RWPE2 (cell line): ENCODE measurements around the gene LDLRAP1.
A peak's percentile ranks its signal among the peaks of the same experiment; 100 is the strongest.

Source experiments
- ATAC-seq: fragments of 200-7000 bp; cut with Tn5 transposase; 3 replicates; pipeline ENCODE4 v1.9.1; 2021; ENCODE audit warnings: low read depth
- DNase-seq: peaks from one replicate; pipeline ENCODE4 v3.0.0-alpha.2; 2020; ENCODE audit warnings: low spot score
- H3K27ac ChIP-seq: fragments of 450-650 bp; 2 replicates; pipeline ENCODE4 v1.5.1; 2017; ENCODE audit warnings: mild to moderate bottlenecking; ENCODE audit not compliant: poor library complexity, severe bottlenecking
- H3K27me3 ChIP-seq: fragments of 250-450 bp; sonication (Bioruptor Pico); 2 replicates; pipeline ENCODE4 v1.5.1; 2021; ENCODE audit warnings: mild to moderate bottlenecking, moderate library complexity; ENCODE audit not compliant: insufficient read depth, poor library complexity, severe bottlenecking
- H3K36me3 ChIP-seq: fragments of 250-450 bp; sonication (Bioruptor Pico); 2 replicates; pipeline ENCODE4 v1.5.1; 2020; ENCODE audit warnings: low read depth, mild to moderate bottlenecking, moderate library complexity
- H3K4me1 ChIP-seq: fragments of 250-450 bp; sonication (Bioruptor Pico); 2 replicates; pipeline ENCODE4 v1.5.1; 2021; ENCODE audit warnings: mild to moderate bottlenecking, moderate library complexity; ENCODE audit not compliant: insufficient read depth, poor library complexity, severe bottlenecking
- H3K4me3 ChIP-seq: fragments of 250-450 bp; sonication (Bioruptor Pico); 2 replicates; pipeline ENCODE4 v1.5.1; 2021; ENCODE audit warnings: mild to moderate bottlenecking, moderate library complexity; ENCODE audit not compliant: severe bottlenecking
- H3K9me3 ChIP-seq: fragments of 250-450 bp; sonication (Bioruptor Pico); 2 replicates; pipeline ENCODE4 v1.5.1; 2021; ENCODE audit warnings: mild to moderate bottlenecking, moderate library complexity; ENCODE audit not compliant: severe bottlenecking
- TF ChIP-seq, protein P1 (sequence below): fragments of 450-650 bp; IDR thresholded peaks from one replicate; pipeline ENCODE4 v1.5.1; 2017; ENCODE audit warnings: mild to moderate bottlenecking, moderate library complexity; ENCODE audit not compliant: poor library complexity, severe bottlenecking

Gene LDLRAP1

DNA sequence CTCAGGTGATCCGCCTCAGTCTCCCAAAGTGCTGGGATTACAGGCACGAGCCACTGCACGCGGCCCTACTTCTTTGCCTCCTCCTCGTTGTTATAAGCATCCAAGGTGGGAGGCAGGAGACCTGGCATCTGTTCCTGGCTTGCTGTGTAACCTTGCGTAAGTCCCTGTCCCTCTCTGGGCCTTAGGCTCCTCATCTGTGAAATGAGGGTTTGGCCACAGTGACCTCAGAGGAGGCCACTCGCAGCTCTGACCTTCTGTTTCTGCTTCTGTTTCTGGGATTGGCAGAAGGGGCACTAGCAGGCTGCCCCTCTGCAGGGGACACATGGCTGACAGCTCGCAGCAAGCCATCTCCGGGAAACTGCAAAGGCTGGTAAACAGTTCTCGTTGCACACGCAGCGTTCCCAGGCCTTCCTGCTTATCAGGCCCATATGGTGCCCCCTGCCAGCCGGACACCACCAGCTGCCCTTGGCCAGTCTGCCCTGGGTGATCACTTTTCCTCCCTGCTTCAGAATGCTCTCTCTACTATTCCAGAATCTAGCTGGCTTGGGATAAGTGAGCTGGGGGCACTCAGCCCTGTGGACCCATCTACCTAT is 2.6 kb upstream of the LDLRAP1 start:
- TF ChIP-seq, protein P1, sequence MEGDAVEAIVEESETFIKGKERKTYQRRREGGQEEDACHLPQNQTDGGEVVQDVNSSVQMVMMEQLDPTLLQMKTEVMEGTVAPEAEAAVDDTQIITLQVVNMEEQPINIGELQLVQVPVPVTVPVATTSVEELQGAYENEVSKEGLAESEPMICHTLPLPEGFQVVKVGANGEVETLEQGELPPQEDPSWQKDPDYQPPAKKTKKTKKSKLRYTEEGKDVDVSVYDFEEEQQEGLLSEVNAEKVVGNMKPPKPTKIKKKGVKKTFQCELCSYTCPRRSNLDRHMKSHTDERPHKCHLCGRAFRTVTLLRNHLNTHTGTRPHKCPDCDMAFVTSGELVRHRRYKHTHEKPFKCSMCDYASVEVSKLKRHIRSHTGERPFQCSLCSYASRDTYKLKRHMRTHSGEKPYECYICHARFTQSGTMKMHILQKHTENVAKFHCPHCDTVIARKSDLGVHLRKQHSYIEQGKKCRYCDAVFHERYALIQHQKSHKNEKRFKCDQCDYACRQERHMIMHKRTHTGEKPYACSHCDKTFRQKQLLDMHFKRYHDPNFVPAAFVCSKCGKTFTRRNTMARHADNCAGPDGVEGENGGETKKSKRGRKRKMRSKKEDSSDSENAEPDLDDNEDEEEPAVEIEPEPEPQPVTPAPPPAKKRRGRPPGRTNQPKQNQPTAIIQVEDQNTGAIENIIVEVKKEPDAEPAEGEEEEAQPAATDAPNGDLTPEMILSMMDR: no peak
- H3K27me3 ChIP-seq: no peaks in the 10 kb centered on the region
- no peak overlapping the region for H3K4me3 ChIP-seq
- H3K27ac ChIP-seq: no peak overlapping the region
- H3K9me3 ChIP-seq: no peaks in the 10 kb centered on the region
- H3K36me3 ChIP-seq: no peaks in the 10 kb centered on the region
- H3K4me1 ChIP-seq: no peaks in the 10 kb centered on the region
- ATAC-seq (no peak), DNase-seq (no peak)

DNA sequence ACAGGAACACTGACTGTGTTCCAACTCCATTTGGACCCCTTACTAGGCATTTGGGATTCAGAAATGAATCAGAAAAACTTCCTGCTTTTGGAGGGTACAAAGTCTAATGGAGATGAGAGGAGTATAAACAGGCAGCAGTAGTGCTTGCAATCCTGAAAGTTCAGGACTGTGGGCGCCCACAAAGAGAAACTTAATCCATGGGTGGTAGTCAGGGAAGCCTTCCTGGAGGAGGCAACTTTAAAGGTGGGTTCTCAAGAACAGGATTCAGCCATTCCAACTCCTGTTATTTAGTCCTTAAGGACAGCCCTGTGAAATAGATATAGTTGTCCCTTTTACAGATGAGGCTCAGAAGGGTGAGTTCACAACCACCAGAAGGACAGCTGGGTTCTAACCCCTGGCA is 2.0 kb upstream of the LDLRAP1 start:
- Histone ChIP-seq H3K27me3 (no peaks in the 10 kb centered on the region), H3K36me3 (no peaks in the 10 kb centered on the region), H3K9me3 (no peaks in the 10 kb centered on the region), H3K4me3 (no peak overlapping the region), H3K4me1 (no peaks in the 10 kb centered on the region), H3K27ac (no peak overlapping the region)
- TF ChIP-seq, protein P1: no peak
- ATAC-seq (no peak), DNase-seq (no peak)

DNA sequence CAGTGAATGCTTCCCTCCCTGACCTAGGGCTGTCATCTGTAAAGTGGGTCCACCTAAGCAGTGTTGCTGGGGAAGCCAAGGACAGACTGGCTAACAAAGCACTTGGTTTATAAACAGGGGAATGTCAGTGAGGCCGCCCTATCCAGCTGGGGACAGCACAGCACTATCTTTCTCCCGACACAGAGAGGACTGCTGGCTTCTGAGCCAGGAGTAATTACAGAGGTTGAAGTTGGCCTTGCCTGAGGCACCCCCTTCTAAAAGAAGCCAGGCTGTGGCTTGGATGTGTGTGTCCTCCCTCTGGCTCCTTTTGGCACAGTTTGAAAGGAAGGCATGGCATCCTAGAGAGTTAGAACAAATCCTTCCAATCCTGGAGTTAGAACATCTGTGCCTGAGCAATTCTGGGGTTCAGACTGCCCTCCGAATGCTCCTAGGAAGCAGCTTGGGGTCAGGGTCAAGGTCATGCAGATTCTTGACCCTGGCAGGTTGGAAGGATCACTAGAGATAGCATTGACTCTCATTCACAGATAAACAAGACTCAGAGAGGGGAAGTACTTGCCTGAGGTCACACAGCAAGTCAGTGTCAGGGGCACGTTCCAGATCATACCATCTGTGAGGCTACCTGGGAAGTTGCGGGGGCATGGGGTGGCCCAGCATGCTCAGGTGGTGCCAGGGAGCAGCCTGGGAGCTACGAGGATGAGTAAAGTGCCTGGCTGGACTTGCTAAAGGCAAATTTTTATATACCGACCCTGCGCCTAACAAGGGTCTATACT is 1.3 kb upstream of the LDLRAP1 start:
- Histone ChIP-seq H3K4me1 (no peaks in the 10 kb centered on the region), H3K9me3 (no peaks in the 10 kb centered on the region), H3K4me3 (no peak overlapping the region), H3K27ac (no peak overlapping the region), H3K36me3 (no peaks in the 10 kb centered on the region), H3K27me3 (no peaks in the 10 kb centered on the region)
- ATAC-seq: no peak
- DNase-seq: no peak
- TF ChIP-seq, protein P1: no peak

DNA sequence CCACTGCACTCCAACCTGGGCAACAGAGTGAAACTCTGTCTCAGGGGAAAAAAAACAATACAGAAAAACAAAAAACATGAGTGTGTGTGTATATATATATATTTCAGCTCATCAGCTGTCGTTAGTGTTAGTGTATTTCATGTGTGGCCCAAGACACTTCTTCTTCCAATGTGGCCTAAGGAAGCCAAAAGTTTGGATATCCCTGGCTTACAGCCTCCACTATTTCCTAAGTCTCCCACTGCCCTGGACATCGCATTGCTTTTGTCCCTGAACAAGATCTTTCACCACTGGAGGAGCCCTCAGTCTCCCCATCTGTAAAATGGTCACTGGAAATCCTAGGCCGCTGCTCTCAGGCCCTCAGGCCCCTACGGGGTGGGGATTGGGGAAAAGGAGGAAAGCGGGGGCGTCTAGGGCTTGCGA is 391 bp upstream of the LDLRAP1 start:
- no peak overlapping the region for H3K27ac ChIP-seq
- peak overlapping the region; percentile 92 for H3K4me3 ChIP-seq
- TF ChIP-seq, protein P1: no peak

DNA sequence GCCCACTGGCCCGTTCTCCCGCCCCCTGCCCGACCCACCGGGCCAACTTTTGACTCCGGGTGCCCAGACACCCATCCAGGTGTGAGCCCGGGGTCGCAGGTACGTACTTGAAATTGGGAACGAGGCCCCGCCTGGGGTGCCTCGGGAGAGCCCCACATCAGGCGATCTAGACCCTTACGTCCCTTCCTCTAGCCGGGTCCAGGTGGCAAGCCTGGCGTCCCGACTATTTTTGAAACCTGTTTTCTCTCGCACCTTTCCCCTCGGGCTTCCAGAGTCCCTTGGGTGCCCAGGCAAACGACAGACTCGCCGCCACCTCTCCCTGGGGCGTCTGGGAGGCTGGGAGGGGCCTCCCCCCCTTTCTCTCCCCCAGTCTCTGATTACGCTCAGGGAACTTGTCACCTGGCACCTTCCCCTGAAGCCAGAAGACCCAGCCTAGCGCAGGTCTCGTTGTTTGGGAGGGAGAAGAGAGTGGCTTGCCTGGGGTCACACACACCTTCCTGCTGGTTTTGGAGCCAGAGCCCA is 898 bp downstream of the LDLRAP1 start:
- no peaks in the 10 kb centered on the region for H3K36me3 ChIP-seq
- H3K4me1 ChIP-seq: peaks cover 5% of the 10 kb centered on the region
- ATAC-seq (peak; percentile 4), DNase-seq (no peak)
- TF ChIP-seq, protein P1: no peak
- no peaks in the 10 kb centered on the region for H3K27me3 ChIP-seq
- H3K9me3 ChIP-seq: no peaks in the 10 kb centered on the region
- H3K27ac ChIP-seq: peak overlapping the region; percentile 30
- peak overlapping the region; percentile 92 for H3K4me3 ChIP-seq

More for the DNA sequence above, 391 bp upstream of the LDLRAP1 start:
- Histone ChIP-seq H3K9me3 (no peaks in the 10 kb centered on the region), H3K36me3 (no peaks in the 10 kb centered on the region), H3K27me3 (no peaks in the 10 kb centered on the region), H3K4me1 (no peaks in the 10 kb centered on the region)
- ATAC-seq (no peak), DNase-seq (no peak)
